Muscle layer of colon (tissue), 2 donors: ENCODE results near the gene FBLN5.
"Not testable (repeated sequence)": the region's sequence is repeated elsewhere in the genome, so short reads cannot be mapped to it uniquely, and the experiment has no call there.

Source experiments
- H3K27ac ChIP-seq: one replicate; pipeline ENCODE4 v1.7.0; 2013; ENCODE audit warnings: low read depth, mild to moderate bottlenecking, low read length, moderate library complexity
- H3K27me3 ChIP-seq, 2 donors: one replicate each; pipeline ENCODE4 v1.7.0; 2013; ENCODE audit warnings: low read length in 2 of 2, mild to moderate bottlenecking in 2 of 2; ENCODE audit not compliant: insufficient read depth in 2 of 2, control insufficient read depth in 1 of 2
- H3K36me3 ChIP-seq: one replicate; pipeline ENCODE4 v1.7.0; 2013; ENCODE audit warnings: mild to moderate bottlenecking, low read length; ENCODE audit not compliant: insufficient read depth
- H3K4me1 ChIP-seq: one replicate; pipeline ENCODE4 v1.7.0; 2013; ENCODE audit warnings: mild to moderate bottlenecking, low read length; ENCODE audit not compliant: insufficient read depth
- H3K4me3 ChIP-seq, 2 donors: one replicate each; pipeline ENCODE4 v1.7.0; 2013; ENCODE audit warnings: low read length in 2 of 2, low read depth in 1 of 2, mild to moderate bottlenecking in 1 of 2, moderate library complexity in 1 of 2
- H3K9ac ChIP-seq: one replicate; pipeline ENCODE4 v1.7.0; 2013; ENCODE audit warnings: low read length
- H3K9me3 ChIP-seq: one replicate; pipeline ENCODE4 v1.7.0; 2013; ENCODE audit warnings: mild to moderate bottlenecking, low read length
- donor health status: abdominal sarcoma.
- donor health status: Adenocarcinoma of cecum.

Gene FBLN5

DNA sequence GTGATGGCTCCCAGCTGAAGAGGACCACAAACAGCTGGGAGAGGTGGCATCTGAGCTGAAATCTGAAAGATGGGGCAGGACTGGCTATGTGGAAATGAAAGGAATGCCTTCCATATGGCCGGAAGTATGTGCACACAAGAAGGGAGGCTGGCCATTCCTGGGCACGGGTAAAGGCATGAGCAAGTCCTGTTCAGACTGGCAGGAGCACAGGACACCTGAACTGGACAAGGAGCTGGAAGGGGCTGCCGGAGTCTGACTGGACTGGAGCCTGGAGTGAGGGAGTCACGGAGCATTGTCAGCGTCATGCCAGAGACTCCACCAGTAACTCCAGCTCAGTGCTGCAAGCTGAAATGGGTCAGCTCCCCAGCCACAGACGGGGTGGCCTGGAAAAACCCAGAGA, 68.3 kb downstream of the FBLN5 start:
- no peak overlapping the region for H3K27ac ChIP-seq
- no peak overlapping the region for H3K9ac ChIP-seq
- H3K4me3 ChIP-seq, result no peak overlapping the region
- H3K4me1 ChIP-seq, result peaks cover 6% of the 10 kb centered on the region
- H3K27me3 ChIP-seq, result no peaks in the 10 kb centered on the region
- H3K36me3 ChIP-seq, result peaks cover 24% of the 10 kb centered on the region
- no peaks in the 10 kb centered on the region for H3K9me3 ChIP-seq

DNA sequence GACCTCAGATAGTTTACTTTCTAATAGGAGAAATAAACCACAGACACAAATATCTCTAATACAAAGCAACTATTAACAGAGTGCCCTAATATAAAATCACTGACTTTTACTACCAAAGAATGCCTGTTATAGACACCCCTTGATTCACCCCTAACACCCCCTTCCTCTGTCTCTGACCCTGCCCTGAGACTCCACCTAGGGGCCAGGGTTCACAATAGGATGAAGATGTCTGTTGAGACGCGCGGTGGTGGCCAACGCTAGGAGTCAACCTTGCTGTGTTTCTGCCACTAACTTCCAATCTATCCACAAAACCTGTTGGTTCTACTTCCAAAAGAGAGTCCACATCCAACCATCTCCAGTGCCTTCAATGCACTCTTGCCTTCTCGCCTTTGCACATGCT, 69.2 kb downstream of the FBLN5 start:
- peaks cover 6% of the 10 kb centered on the region for H3K4me1 ChIP-seq
- H3K9me3 ChIP-seq, result no peaks in the 10 kb centered on the region
- no peak overlapping the region for H3K9ac ChIP-seq
- no peak overlapping the region for H3K27ac ChIP-seq
- H3K4me3 ChIP-seq, result no peak overlapping the region
- no peaks in the 10 kb centered on the region for H3K27me3 ChIP-seq
- H3K36me3 ChIP-seq, result peaks cover 24% of the 10 kb centered on the region

GRCh38 chr14:91877376-91877915, 70.0 kb downstream of the FBLN5 start:
- Histone ChIP-seq H3K4me1 (peaks cover 6% of the 10 kb centered on the region), H3K9me3 (no peaks in the 10 kb centered on the region), H3K4me3 (no peak overlapping the region), H3K27me3 (no peaks in the 10 kb centered on the region), H3K27ac (no peak overlapping the region), H3K36me3 (peaks cover 24% of the 10 kb centered on the region), H3K9ac (no peak overlapping the region)

DNA sequence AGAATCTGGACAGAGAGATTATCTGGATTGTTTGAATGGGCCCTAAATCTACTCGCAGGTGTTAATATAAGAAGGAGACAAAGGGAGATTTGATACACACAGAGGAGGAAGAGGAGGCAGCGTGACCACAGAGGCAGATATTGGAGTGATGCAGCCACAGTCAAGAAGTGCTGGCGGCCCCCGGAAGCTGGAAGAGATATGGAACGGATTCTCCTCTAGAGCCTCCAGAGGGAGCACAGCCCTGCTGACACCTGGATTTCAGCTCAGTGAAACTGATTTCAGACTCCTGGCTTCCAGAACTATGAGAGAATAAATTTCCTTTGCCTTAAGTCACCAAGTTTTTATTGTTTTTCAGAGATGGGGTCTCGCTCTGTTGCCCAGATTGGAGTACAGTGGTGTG, 71.0 kb downstream of the FBLN5 start:
- no peak overlapping the region for H3K9ac ChIP-seq
- H3K36me3 ChIP-seq, result peaks cover 24% of the 10 kb centered on the region
- H3K4me3 ChIP-seq, result no peak overlapping the region
- no peaks in the 10 kb centered on the region for H3K9me3 ChIP-seq
- H3K27me3 ChIP-seq, result no peaks in the 10 kb centered on the region
- peaks cover 10% of the 10 kb centered on the region for H3K4me1 ChIP-seq
- H3K27ac ChIP-seq, result no peak overlapping the region

DNA sequence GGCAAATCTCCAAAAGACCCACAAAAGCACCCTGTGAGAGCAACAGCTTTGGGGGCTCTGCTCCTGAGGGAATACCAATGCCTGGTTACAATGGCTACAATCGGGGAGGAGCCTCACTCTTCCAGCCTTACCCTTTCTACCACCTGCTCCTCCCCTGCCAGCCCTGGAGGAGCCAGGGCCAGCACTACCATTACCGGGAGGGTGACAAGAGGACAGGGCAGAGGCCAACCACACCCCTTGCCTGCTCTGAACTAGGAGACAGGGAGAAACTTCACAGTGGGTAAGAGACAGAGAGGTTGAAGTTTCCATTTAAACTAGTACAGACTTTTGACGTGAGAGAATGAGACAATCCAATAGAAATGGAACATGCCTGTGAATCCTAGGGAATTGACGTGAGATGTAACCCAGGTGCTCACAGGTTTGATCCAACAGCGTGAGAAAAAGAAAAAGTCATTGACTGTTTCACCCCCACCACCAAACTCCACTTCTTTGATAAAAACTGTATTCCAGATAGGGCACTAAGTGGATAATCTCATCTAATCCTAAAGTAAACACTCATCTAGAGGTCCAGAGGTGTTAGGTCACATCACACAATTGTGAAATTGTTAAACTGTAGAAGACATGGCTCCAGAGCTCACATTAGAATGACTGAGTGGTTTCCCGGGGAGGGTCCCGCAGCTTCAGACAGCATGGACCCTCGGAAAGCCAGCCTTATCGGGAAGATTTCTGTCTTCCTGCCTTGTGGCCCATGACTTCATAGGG, 71.8 kb downstream of the FBLN5 start:
- Histone ChIP-seq H3K27me3 (no peaks in the 10 kb centered on the region), H3K4me1 (peaks cover 10% of the 10 kb centered on the region), H3K36me3 (peaks cover 17% of the 10 kb centered on the region)

DNA sequence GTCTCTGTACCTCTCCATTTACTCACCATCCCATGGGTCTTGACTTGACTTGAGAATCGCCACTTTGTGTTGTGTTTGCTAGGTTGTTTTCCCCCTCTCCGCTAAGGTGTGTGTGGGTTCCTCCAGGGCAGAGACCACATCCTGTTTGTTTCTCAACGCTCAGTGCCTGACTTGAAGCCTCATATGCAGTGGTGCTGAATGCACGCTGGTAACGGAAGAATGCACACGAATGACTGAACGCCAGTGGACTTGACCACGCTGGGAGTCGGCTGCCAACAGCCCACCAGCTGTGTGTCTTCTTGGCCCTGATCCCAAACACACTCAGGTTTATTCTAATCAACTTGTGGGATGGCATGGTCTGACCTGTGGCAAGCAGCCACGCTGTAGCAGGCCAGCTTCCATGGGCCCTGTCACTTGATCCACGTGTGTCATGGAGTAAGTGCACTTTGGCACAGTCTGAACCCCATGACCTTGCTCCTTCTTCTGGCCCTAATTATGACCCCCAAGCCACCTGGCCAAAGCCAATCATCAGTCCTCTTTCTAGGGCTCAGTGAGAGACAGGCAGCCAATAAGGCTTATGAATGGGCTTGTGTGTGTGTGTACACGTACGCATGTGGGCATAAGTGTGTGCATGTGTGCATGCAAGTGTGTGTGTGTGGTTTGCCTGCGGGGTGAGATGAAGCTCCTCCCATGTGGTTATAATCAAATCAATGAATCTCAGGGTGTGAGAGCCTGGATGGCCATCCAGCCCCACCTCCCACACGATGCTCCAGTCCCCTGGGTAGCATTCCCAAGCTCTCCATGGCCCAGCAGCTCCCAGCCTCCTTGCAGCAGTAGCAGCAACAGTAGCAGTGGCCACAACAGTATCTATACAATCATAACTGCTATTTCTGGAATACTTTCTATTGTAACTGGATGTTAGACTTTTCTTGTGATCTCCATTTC, 73.8 kb downstream of the FBLN5 start:
- Histone ChIP-seq H3K36me3 (peaks cover 20% of the 10 kb centered on the region), H3K4me1 (peaks cover 10% of the 10 kb centered on the region), H3K9me3 (no peaks in the 10 kb centered on the region), H3K27me3 (no peaks in the 10 kb centered on the region), H3K27ac (no peak overlapping the region), H3K9ac (no peak overlapping the region), H3K4me3 (no peak overlapping the region)

More for the DNA sequence above, 71.8 kb downstream of the FBLN5 start:
- no peak overlapping the region for H3K4me3 ChIP-seq
- no peaks in the 10 kb centered on the region for H3K9me3 ChIP-seq
- no peak overlapping the region for H3K9ac ChIP-seq
- no peak overlapping the region for H3K27ac ChIP-seq

DNA sequence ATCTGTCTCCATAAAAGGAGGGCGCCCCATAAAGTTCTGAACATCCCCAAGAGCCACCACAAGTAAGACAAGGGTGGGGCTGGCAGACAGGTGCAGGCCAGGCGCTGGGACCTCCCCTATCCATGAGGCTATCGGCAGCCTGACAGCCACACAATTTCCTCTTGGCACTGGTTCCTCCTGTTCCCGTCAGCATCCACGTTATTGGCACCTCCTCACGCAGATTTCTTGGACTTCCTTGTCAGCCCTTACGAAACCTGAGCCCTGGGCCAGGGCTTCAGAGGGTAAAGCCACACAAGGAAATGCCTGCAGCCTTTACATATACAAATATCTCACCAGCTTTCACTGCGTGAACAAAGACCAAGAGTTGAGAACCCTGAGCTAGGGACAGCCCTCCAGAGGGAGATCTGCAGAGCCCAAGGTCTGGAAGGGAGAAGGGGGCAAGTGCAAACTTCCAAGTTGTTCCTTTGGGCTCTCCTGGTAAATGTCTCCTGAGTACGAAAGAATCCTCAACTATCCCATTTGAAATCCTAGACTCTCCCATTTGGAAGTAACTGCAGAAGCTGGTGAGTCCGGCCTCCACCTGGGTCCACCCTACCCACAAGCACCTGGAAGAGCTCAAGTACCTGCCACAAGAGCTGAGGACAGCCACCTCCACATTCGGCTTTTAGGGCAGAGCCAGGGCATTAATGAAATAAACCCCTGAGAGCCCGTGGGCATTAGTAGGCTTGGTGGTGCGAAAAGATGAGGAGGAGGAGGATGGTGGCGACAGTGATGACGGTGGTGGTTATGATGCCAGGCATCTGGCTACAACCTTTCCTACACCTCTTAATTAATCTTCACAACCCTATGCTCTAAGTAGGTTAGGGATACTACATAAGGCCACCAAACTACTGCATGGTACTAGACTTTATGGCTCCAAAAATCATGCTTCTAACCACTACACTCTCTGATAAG, 74.7 kb downstream of the FBLN5 start:
- Histone ChIP-seq H3K36me3 (peaks cover 22% of the 10 kb centered on the region), H3K9ac (no peak overlapping the region), H3K27ac (no peak overlapping the region), H3K9me3 (no peaks in the 10 kb centered on the region), H3K4me1 (peaks cover 10% of the 10 kb centered on the region), H3K27me3 (no peaks in the 10 kb centered on the region), H3K4me3 (no peak overlapping the region)

DNA sequence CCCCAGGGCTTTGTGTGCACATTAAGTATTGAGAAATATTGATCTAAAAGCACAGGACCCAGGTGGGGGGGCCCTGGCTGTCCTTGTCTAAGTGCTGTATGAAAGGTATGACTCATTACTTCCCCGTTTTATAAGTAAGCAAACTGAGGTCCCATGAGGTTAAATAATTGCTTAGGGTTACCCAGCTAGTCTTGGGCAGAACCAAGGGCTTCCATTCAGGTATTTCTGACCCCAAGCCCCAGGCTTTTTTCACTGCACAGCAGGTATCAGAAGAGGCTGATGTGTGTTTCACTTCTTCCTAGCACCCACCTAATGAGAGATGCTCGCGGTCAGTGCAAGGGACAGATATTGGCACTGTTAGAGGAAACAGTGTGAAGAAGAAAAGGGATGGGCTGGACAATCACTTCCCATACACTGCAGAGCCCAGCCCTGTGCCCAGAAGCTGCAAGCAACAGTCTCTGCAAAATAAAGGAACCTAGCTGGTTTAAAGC, 75.4 kb downstream of the FBLN5 start:
- peaks cover 15% of the 10 kb centered on the region for H3K36me3 ChIP-seq
- H3K4me3 ChIP-seq, result no peak overlapping the region
- no peak overlapping the region for H3K9ac ChIP-seq
- no peak overlapping the region for H3K27ac ChIP-seq
- H3K9me3 ChIP-seq, result no peaks in the 10 kb centered on the region
- peaks cover 10% of the 10 kb centered on the region for H3K4me1 ChIP-seq
- no peaks in the 10 kb centered on the region for H3K27me3 ChIP-seq

DNA sequence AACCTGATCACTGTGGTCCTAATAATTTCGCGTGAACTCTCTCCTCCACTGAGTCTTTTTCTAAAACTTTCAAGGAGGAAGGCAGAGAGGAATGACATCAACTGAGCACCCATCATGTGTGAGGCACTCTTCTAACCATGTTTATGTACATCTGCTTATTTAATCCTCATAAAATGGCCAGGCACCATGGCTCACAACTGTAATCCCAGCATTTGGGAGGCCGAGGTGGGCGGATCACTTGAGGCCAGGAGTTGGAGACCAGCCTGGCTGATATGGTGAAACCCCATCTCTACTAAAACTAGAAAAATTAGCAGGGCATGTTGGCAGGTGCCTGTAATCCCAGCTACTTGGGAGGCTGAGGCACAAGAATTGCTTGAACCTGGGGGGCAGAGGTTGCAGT, 76.1 kb downstream of the FBLN5 start:
- not testable (repeated sequence) for H3K4me1 ChIP-seq, H3K27me3 ChIP-seq, H3K9me3 ChIP-seq, H3K4me3 ChIP-seq, H3K27ac ChIP-seq, H3K9ac ChIP-seq
- H3K36me3 ChIP-seq, result peaks cover 13% of the 10 kb centered on the region

GRCh38 chr14:91870890-91871289, 76.6 kb downstream of the FBLN5 start:
- Histone ChIP-seq H3K27ac (no peak overlapping the region), H3K9me3 (no peaks in the 10 kb centered on the region), H3K4me3 (no peak overlapping the region), H3K4me1 (peaks cover 10% of the 10 kb centered on the region), H3K36me3 (peaks cover 8% of the 10 kb centered on the region), H3K27me3 (no peaks in the 10 kb centered on the region), H3K9ac (no peak overlapping the region)
